ENCODE data around the gene PARP8.

PARP8 gene

GRCh38 chr5:50856401-50857119 is 190.1 kb downstream of the PARP8 start:
- DNase-seq: no peak

GRCh38 chr5:50863534-50864170 is 197.2 kb downstream of the PARP8 start:
- no peak for DNase-seq

- no peak for DNase-seq
Observed at GRCh38 chr5:50864466-50864865, 198.0 kb downstream of the PARP8 start.

GRCh38 chr5:50866415-50866814 is 200.0 kb downstream of the PARP8 start:
- DNase-seq: no peak

GRCh38 chr5:50867140-50867539 is 200.7 kb downstream of the PARP8 start:
- no peak for DNase-seq

- DNase-seq: no peak
Observed at GRCh38 chr5:50873595-50874277, 207.3 kb downstream of the PARP8 start.

GRCh38 chr5:50874306-50875001 is 208.0 kb downstream of the PARP8 start:
- DNase-seq: no peak

GRCh38 chr5:50875002-50875344 is 208.5 kb downstream of the PARP8 start:
- no peak for DNase-seq

GRCh38 chr5:50878470-50878869 is 212.0 kb downstream of the PARP8 start:
- DNase-seq: no peak

- no peak for DNase-seq
Observed at GRCh38 chr5:50881407-50881806, 215.0 kb downstream of the PARP8 start.

GRCh38 chr5:50886657-50887345 is 220.4 kb downstream of the PARP8 start:
- no peak for DNase-seq

GRCh38 chr5:50887889-50888633 is 221.6 kb downstream of the PARP8 start:
- no peak for DNase-seq

- DNase-seq: no peak
Observed at GRCh38 chr5:50888751-50889150, 222.3 kb downstream of the PARP8 start.

GRCh38 chr5:50889790-50890189 is 223.4 kb downstream of the PARP8 start:
- no peak for DNase-seq
